GM03348 (cell line): ENCODE measurements around the gene F10.

Experiments
- DNase-seq: peaks from one replicate; pipeline ENCODE4 v3.0.0; 2012; ENCODE audit warnings: low spot score

F10 gene

GRCh38 chr13:113117335-113117872, 5.2 kb upstream of the F10 start:
- peak; percentile 54 for DNase-seq

- DNase-seq, result no peak
These were observed 4.7 kb upstream of the F10 start for GRCh38 chr13:113117911-113118260.

GRCh38 chr13:113118261-113119021, 4.2 kb upstream of the F10 start:
- no peak for DNase-seq

GRCh38 chr13:113119166-113119821, 3.3 kb upstream of the F10 start:
- no peak for DNase-seq

- DNase-seq, result no peak
These were observed 2.8 kb upstream of the F10 start for GRCh38 chr13:113119822-113120189.

- DNase-seq, result no peak
These were observed 2.1 kb upstream of the F10 start for GRCh38 chr13:113120300-113121182.

GRCh38 chr13:113121183-113121927, 1.2 kb upstream of the F10 start:
- no peak for DNase-seq

- DNase-seq, result no peak
These were observed 599 bp upstream of the F10 start for GRCh38 chr13:113121928-113122471.

GRCh38 chr13:113123226-113124201, 915 bp downstream of the F10 start:
- peak; percentile 34 for DNase-seq

- DNase-seq, result no peak
These were observed 1.8 kb downstream of the F10 start for GRCh38 chr13:113124211-113124970.

- no peak for DNase-seq
These were observed 3.1 kb downstream of the F10 start for GRCh38 chr13:113125506-113126264.

- DNase-seq, result no peak
These were observed 3.9 kb downstream of the F10 start for GRCh38 chr13:113126265-113127150.

GRCh38 chr13:113129480-113129879, 6.9 kb downstream of the F10 start:
- DNase-seq, result no peak

GRCh38 chr13:113129921-113130750, 7.5 kb downstream of the F10 start:
- no peak for DNase-seq

GRCh38 chr13:113135281-113135760, 12.7 kb downstream of the F10 start:
- no peak for DNase-seq

GRCh38 chr13:113137691-113138298, 15.2 kb downstream of the F10 start:
- no peak for DNase-seq
